Activated CD4-positive, alpha-beta memory T cell treated with anti-CD3 and anti-CD28 coated beads, Interleukin-2, amount 10 ng/mL, durations not matched to agents 7 days and 5 days (primary cell): ENCODE data around the gene SLC6A6. TPM values are rescaled to one million over a fixed set of nuclear protein-coding genes. Genes with fewer than 3 reads are reported as not detected.

Source experiments
- CTCF ChIA-PET: fragments of 350-600 bp; sonication (Branson Sonifier 250); formaldehyde crosslinking; loops from one replicate; lab custom pipeline; 2021; ENCODE audit warnings: antibody characterized with exemption, inconsistent platforms; lab: Charles Lee
- POLR2A ChIA-PET: fragments of 350-600 bp; sonication (Branson Sonifier 250); formaldehyde crosslinking; loops from one replicate; lab custom pipeline; 2021; ENCODE audit warnings: antibody characterized with exemption; lab: Charles Lee
- DNase-seq: peaks from one replicate; pipeline ENCODE4 v3.0.0-alpha.2; 2020
- H3K27ac Mint-ChIP-seq: one replicate; pipeline ENCODE4 v1.8.0; 2021; ENCODE audit warnings: mild to moderate bottlenecking, mixed read lengths
- H3K27me3 Mint-ChIP-seq: one replicate; pipeline ENCODE4 v1.8.0; 2021; ENCODE audit warnings: mixed read lengths
- H3K36me3 Mint-ChIP-seq: one replicate; pipeline ENCODE4 v1.8.0; 2021; ENCODE audit warnings: low read depth, mixed read lengths
- H3K4me1 Mint-ChIP-seq: one replicate; pipeline ENCODE4 v1.8.0; 2021; ENCODE audit warnings: mixed read lengths
- H3K4me3 Mint-ChIP-seq: one replicate; pipeline ENCODE4 v1.8.0; 2021; ENCODE audit warnings: mild to moderate bottlenecking, mixed read lengths
- H3K9me3 Mint-ChIP-seq: one replicate; pipeline ENCODE4 v1.8.0; 2021; ENCODE audit warnings: mixed read lengths
- total RNA-seq, 2 experiments: library from RNA; stranded (reverse); gene quantifications; one replicate each; pipeline ENCODE4 v1.2.3, GENCODE V29; 2021

The SLC6A6 gene
- total RNA-seq, 2 experiments from 2014 or later, result 59.0 to 61.5 TPM

GRCh38 chr3:14537590-14538450, 135.4 kb downstream of the SLC6A6 start:
- Mint-ChIP-seq H3K4me1 (no peaks in the 10 kb centered on the region), H3K4me3 (no peak overlapping the region), H3K36me3 (no peaks in the 10 kb centered on the region), H3K27ac (no peak overlapping the region), H3K9me3 (no peaks in the 10 kb centered on the region), H3K27me3 (peaks cover 2% of the 10 kb centered on the region)
- ChIA-PET CTCF (interaction anchor here (1.0 kb wide), 1 partner anchor 12 kb away, joined by 4 read pairs; no protein-coding TSS in a partner anchor), POLR2A (no interaction called here)
- no peak for DNase-seq

DNA sequence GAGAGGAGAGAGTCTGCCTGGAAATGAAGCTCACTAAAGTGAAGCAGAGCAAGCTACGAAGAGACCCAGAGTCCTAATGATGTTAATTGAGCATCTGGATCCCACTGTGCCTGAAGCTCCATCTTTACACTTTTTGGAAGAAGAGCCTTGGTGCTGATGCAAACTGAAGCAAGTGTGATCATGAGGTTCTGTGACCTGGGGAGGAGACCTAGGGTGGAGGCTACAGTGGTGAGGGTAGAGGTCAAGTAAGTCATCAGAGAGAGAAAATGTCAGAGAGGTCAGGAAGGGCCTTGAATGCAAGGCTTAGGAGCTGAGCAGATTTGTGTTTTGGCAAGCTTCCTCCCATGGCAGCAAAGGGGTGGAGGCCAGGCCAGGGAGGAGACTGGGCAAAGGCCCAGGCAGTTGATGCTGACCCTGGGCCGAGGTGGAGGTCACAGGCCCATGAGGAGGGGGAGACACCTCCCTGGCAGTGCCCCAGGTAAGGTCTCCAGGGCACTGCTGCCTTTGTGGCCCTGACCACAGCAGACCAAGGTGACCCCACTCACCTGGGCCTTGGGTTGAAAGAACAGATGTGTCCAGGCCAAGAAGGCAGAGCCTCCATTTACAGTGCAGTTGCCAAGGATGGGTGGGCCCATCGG, 136.2 kb downstream of the SLC6A6 start:
- no peak for DNase-seq
- ChIA-PET CTCF (interaction anchor here (1.0 kb wide), 1 partner anchor 11 kb away, joined by 4 read pairs; no protein-coding TSS in a partner anchor), POLR2A (no interaction called here)
- Mint-ChIP-seq H3K4me3 (no peak overlapping the region), H3K27ac (no peak overlapping the region), H3K4me1 (no peaks in the 10 kb centered on the region), H3K36me3 (no peaks in the 10 kb centered on the region), H3K9me3 (no peaks in the 10 kb centered on the region), H3K27me3 (peaks cover 2% of the 10 kb centered on the region)

Other genes with a start within 250 kb of the SLC6A6 start
- 10 to 100 TPM; 34.2 to 34.8 TPM for gene XPC, start 224.0 kb upstream of the SLC6A6 start, total RNA-seq
- 10 to 100 TPM; 14.2 to 14.3 TPM for gene LSM3, start 223.8 kb upstream of the SLC6A6 start, total RNA-seq
- under 1 TPM; 0.08 to 0.35 TPM for gene GRIP2, start 137.7 kb downstream of the SLC6A6 start, total RNA-seq
- 10 to 100 TPM; 25.1 to 27.4 TPM for gene CCDC174, start 249.2 kb downstream of the SLC6A6 start, total RNA-seq